H1 (cell line): Measurements from ENCODE around the gene PLPPR1. TPM values are rescaled to one million over a fixed set of nuclear protein-coding genes. Genes with fewer than 3 reads are reported as not detected.

Experiments
- BACH1 ChIP-seq: IDR thresholded peaks from 2 replicates; pipeline ENCODE4 v1.6.1; 2012; ENCODE audit warnings: low read length, improper control_type of control experiment
- polyA plus RNA-seq, 7 experiments: library from polyadenylated mRNA; depleted of rRNA in 3 of 7; stranded (reverse) in 5 of 7; unstranded in 2 of 7; fragments of >200 nt in 5 of 7; fragments of 200-250 nt in 2 of 7; gene quantifications; 1 replicate in 5 of 7; 2 replicates in 1 of 7; 4 replicates in 1 of 7; pipeline versions ENCODE4 v1.2.1 to v1.2.3, GENCODE V29; 2011 to 2013; ENCODE audit warnings: missing spikeins in 2 of 7, mixed read lengths in 2 of 7
- total RNA-seq: library from RNA; stranded (reverse); fragmentation: NEBNext Ultra II Directional; extraction: Animal tissue kit (Norgen Biotek cat#: 25700); gene quantifications from 2 replicates; pipeline ENCODE4 v1.2.1, GENCODE V29; 2021

The PLPPR1 gene
- total and polyA plus RNA-seq, 2 of the 8 experiments (the other 6 are each of a cell fraction or from before 2014, with no cell fraction given): 1.4 to 1.8 TPM

DNA sequence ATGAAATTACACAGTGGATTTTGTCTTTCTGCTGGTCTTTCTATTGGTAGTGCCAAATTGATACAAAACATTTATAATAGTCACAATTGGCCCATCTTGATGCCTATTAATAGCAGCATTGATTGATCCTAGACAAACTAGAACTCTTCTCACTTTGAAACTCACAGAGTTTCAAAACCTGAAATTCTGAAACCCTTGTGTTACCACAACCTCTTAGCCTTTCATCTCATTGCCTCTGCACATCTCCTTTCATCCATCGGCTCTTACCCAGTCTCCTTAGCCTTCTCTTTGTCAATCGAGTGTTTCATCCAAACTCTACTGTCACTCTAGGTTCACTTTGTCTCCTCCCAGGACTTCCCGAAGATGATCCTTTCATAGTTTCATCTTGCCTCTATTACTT lies 22.1 kb downstream of the PLPPR1 start (continued):
- TF ChIP-seq BACH1: no peak
